OCI-LY7 (cell line): ENCODE results near the gene MANBA.

Experiments
- EZH2phosphoT487 ChIP-seq: fragments of 200-600 bp; sonication (generic); IDR thresholded peaks from 2 replicates; pipeline ENCODE4 v1.6.1; 2018; ENCODE audit warnings: low read depth, borderline replicate concordance, mild to moderate bottlenecking, mixed run types, antibody characterized with exemption, low read length, moderate library complexity, mixed read lengths
- TF ChIP-seq, protein P1 (sequence below): fragments of 200-600 bp; sonication (generic); conservative IDR thresholded peaks from 2 replicates; pipeline ENCODE4 v1.5.1; 2014; ENCODE audit warnings: mild to moderate bottlenecking, antibody characterized with exemption, low read length, moderate library complexity, mixed read lengths

- TF ChIP-seq, protein P1, sequence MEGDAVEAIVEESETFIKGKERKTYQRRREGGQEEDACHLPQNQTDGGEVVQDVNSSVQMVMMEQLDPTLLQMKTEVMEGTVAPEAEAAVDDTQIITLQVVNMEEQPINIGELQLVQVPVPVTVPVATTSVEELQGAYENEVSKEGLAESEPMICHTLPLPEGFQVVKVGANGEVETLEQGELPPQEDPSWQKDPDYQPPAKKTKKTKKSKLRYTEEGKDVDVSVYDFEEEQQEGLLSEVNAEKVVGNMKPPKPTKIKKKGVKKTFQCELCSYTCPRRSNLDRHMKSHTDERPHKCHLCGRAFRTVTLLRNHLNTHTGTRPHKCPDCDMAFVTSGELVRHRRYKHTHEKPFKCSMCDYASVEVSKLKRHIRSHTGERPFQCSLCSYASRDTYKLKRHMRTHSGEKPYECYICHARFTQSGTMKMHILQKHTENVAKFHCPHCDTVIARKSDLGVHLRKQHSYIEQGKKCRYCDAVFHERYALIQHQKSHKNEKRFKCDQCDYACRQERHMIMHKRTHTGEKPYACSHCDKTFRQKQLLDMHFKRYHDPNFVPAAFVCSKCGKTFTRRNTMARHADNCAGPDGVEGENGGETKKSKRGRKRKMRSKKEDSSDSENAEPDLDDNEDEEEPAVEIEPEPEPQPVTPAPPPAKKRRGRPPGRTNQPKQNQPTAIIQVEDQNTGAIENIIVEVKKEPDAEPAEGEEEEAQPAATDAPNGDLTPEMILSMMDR, result no peak
- TF ChIP-seq EZH2phosphoT487, result no peak
These were observed 28.1 kb downstream of the MANBA start for GRCh38 chr4:102732678-102733077.
